HPDE6-E6E7 (cell line): ENCODE measurements around the gene GAGE13.
"Not testable (repeated sequence)": the region's sequence is repeated elsewhere in the genome, so short reads cannot be mapped to it uniquely, and the experiment has no call there.

Experiments
- DNase-seq: peaks from one replicate; pipeline ENCODE4 v3.0.0; 2011; ENCODE audit warnings: missing footprints; ENCODE audit errors: extremely low spot score

Gene GAGE13

GRCh38 chrX:49330421-49330820, 961 bp upstream of the GAGE13 start:
- not testable (repeated sequence) for DNase-seq

- DNase-seq = not testable (repeated sequence)
Measured at GRCh38 chrX:49331841-49332240, 459 bp downstream of the GAGE13 start.

- DNase-seq = not testable (repeated sequence)
Measured at GRCh38 chrX:49341449-49341848, 10.1 kb downstream of the GAGE13 start.

- DNase-seq = not testable (repeated sequence)
Measured at GRCh38 chrX:49344496-49345175, 13.3 kb downstream of the GAGE13 start.

- not testable (repeated sequence) for DNase-seq
Measured at GRCh38 chrX:49345402-49345801, 14.0 kb downstream of the GAGE13 start.

GRCh38 chrX:49346150-49346549, 14.8 kb downstream of the GAGE13 start:
- DNase-seq = not testable (repeated sequence)
